GM10847 (cell line): ENCODE data around the gene USH2A.

ENCODE experiments used
- POLR2A ChIP-seq: IDR thresholded peaks from 2 replicates; pipeline ENCODE4 v1.6.1; 2011; ENCODE audit not compliant: insufficient read length; ENCODE audit errors: extremely low read depth

The USH2A gene

GRCh38 chr1:216076751-216077150 is 346.5 kb downstream of the USH2A start:
- TF ChIP-seq POLR2A: no peak

DNA sequence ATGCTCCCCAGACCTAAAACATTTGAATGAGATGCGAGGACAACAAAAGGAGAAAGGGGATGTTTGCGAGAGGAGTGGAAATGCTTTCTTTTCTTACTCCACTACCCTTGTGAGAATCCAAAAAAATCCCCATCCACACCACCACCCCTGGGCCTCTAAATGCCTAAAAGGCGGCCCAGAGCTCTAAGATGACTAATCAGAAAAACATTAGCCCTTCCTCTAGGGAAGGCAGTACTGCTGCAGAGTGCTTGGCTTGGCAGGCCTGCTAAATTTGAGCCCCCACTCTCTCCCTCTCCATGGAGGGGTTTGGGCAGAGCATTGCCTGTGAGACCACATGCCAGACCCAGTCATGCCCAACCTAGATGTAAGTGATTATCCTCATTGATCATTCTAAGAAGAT is 347.9 kb downstream of the USH2A start:
- no peak for TF ChIP-seq POLR2A

- TF ChIP-seq POLR2A: no peak
These were observed 349.3 kb downstream of the USH2A start for GRCh38 chr1:216073793-216074595.

- TF ChIP-seq POLR2A: no peak
These were observed 352.0 kb downstream of the USH2A start for GRCh38 chr1:216071262-216071661.

- TF ChIP-seq POLR2A: no peak
These were observed 358.6 kb downstream of the USH2A start for GRCh38 chr1:216064643-216065042.

DNA sequence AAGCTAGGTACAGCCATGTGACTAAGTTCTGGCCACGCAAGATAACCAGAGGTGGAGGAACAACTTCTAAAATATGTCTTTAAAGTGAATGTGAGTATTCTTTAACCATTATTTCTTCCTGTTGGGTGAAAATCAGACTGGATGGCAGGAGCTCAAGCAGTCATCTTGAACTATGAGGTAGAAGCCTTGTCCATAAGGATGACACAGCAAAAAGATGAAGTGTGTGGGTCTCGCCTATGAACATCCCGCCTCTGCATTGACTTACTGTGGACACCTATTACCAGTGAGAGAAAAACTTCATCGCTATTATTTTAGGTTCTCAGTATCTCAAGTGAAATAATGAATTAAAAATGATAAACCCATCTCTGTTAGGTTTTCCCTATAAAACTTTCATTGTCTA is 365.3 kb downstream of the USH2A start:
- TF ChIP-seq POLR2A: no peak

DNA sequence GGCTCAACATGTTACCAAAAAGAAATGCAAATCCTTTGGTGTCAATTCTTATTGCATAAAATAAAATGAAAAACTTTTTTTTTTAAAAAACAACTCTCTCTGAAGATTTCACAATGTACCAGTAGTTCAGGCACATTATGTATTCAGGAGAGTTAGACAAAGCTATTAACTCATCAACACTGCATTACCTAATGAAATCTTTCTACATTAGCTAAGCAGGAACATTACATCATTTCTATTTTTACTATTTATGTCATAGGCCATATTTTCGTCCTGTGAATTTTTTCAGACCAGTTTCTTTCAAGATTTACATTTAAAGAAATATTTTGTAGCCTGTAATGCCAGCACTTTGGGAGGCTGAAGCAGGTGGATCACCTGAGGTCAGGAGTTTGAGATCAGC is 366.2 kb downstream of the USH2A start:
- no peak for TF ChIP-seq POLR2A

DNA sequence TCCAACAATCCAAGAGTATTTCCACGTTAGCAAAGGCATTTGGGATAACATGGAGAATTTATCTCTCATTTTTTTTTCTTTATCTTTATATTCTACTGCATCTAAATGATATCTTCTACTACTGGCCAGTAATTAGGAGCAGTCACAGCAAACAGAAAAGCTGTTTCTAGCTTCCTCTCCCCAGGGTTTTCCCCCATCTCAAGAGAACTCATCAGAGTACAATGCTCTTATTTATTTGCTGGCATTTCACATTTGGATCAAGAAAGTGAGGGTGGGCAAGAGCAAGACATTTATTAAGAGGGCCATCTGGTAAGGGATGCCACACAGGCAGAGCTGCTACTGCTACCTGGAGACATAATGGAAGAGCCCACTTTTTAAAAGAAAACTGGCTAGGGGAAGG is 368.2 kb downstream of the USH2A start:
- TF ChIP-seq POLR2A: no peak

DNA sequence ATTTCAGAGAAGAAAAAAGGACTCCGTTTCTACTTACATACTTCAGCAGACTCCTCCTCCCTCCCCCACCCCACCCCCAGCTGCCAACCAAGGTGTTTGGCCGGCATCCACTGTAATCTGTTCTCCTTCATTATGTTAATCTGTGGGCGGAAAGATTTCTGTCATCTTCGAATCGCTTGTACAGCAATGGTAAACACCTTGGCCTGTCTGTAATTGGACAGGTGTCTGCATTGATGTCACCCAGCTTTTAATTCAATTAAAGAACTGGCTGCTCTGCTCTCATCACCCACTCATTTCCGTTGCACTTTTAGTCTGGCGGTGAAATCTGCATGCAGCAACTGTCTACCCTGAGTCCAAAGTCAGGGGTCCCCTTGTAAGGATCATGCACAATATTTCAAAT is 368.6 kb downstream of the USH2A start:
- no peak for TF ChIP-seq POLR2A

- TF ChIP-seq POLR2A: no peak
These were observed 372.2 kb downstream of the USH2A start for GRCh38 chr1:216051071-216051470.

DNA sequence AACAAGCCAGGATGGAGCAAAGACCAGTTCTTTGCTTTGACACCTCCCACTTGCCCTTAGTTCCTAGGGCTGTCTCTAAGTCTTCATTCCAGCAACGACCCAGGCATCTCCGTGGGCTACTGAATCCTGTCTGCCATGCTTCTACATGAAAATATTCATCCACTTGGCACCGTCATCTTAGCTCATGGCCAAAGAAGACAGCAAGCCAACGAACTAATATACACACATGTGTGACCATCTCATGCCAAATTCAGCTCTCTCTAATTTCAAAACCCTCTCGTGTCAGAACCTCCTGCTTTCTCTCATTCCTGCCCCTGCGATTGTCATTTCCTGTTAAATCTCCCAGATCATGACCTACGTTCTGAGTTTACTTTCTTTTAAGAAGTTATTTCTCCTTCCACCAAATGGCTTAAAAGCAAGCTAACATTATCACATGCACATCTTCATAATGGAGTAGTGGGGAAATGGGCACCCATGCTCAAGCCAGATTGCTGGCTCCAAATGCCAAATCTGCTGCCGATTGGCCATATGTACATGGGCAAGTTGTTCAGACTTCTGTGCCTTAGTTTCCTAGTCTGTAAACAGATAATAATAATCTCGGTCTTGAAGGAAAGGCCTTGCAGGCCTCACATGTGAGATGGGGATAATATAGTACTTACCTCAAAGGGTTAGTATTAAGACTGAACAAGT is 373.4 kb downstream of the USH2A start:
- no peak for TF ChIP-seq POLR2A

DNA sequence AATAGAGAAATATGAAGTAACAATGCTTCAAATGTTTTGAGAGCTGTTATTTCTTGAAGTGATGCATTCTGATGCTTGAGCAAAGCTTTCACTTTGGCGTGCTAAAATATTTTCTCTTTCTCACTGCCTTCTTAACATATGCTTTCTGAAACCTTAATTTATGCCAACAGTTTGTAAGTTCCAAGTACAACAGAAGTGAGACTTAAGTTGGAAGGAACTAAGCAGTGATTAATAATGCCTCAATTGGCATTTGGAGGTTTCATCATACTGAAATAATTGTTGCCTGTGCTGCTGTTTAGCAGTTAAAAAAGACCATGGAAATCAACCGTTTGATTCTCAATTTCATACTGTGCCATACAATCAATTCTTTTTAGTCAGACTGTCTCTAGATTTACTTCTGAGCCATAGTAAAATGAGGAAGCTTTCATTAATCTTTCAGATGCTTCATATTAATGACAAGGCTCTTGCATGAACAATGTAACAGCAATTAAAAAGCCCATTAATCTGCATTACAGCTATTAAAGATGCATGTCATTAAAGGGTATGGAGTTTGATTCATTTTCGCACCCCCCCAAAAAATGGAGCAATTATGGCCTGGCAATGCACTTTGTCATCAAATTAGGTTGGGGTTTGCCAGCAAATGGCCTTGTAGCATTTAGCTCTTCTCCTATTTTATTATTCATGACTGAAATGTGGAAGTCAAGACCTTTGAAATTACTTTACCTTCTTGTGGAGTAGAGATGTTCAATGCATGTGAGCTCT is 375.3 kb downstream of the USH2A start:
- no peak for TF ChIP-seq POLR2A

DNA sequence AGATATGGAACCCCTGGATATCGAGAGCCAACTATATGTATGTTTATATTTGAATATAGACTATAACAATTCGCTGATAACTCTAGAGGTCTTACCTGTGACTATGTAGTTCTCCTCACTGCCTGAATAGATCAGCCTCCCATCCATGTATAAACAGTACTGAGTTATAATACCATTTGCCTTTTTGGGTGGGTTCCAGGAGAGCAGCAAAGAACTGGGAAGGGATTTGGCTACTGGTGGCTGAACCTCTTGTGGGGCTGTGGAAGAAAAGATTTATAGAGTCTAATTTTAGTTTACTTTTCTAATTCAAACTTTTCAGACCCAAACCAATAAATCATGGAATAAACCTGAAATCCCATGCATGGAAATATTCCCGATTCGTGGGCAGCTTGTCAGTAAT is 376.9 kb downstream of the USH2A start:
- TF ChIP-seq POLR2A: no peak

DNA sequence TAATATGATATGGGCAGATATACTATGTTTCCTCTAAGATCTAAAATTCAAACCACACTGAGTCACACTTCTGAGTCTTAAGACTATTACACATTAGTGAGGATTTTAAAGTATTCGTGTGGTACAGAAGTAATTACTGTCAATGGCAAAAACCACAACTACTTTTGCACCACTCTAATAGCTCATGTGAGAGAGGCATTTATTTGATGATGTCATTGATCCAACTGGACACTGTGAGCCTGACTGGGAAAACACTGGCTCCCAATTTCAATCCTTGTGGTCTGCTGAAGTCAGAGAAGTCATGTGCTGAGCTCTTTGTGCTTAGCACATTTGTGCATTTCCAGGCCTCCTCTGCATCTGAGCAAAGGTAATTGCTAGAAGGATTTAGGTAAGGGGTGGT is 377.8 kb downstream of the USH2A start:
- TF ChIP-seq POLR2A: no peak

DNA sequence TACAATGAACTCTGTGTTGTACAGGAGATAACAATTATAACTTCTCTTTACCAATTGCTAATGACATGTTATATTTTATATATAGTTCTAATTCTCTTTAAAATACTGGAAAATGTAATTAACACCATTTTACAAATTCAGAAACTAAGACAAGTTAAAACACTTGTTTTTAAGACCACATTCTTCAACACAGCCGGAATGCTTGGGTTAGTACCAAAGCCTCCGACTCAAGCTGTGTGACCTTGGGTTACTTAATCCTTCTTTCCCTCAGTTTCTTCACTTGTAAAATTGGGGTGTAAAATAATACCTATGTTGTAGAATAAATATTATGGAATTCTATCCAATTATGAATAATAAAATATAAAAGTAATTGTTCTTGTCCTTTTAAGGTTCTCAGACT is 378.7 kb downstream of the USH2A start:
- TF ChIP-seq POLR2A: no peak

GRCh38 chr1:216034506-216034905 is 388.7 kb downstream of the USH2A start:
- no peak for TF ChIP-seq POLR2A
